Spleen (tissue), 7 donors: ENCODE measurements around the gene KLHL21.

Experiments used
- POLR2A ChIP-seq, 3 donors: fragments of 450-650 bp; IDR thresholded peaks; one replicate each; pipeline ENCODE4 v1.5.1; 2017; ENCODE audit warnings: antibody characterized with exemption in 3 of 3, mild to moderate bottlenecking in 1 of 3
- POLR2AphosphoS5 ChIP-seq, 3 donors: sonication (generic); formaldehyde crosslinking; IDR thresholded peaks; one replicate each; pipeline ENCODE4 v1.5.1; 2017; ENCODE audit warnings: antibody characterized with exemption in 3 of 3
- TF ChIP-seq, protein P1 (sequence below), 11 experiments: fragments of 200-600 bp in 7 of 11; fragments of 450-650 bp in 4 of 11; sonication (generic) in 4 of 11; IDR thresholded peaks in 8 of 11; conservative IDR thresholded peaks in 3 of 11; 1 replicate in 7 of 11; 2 replicates in 4 of 11; pipeline versions ENCODE4 v1.4.0 to v1.8.0; 2016 to 2021; ENCODE audit warnings: antibody characterized with exemption in 11 of 11, inconsistent platforms in 4 of 11, mild to moderate bottlenecking in 1 of 11
- donor health status: DM: no; HTN: no; CAD: no; lungs with moderate emphysema.
- donor health status: DM: no; HTN: no; CAD: no.
- donor health status: DM: no; HTN: no; CAD: no.

DNA sequence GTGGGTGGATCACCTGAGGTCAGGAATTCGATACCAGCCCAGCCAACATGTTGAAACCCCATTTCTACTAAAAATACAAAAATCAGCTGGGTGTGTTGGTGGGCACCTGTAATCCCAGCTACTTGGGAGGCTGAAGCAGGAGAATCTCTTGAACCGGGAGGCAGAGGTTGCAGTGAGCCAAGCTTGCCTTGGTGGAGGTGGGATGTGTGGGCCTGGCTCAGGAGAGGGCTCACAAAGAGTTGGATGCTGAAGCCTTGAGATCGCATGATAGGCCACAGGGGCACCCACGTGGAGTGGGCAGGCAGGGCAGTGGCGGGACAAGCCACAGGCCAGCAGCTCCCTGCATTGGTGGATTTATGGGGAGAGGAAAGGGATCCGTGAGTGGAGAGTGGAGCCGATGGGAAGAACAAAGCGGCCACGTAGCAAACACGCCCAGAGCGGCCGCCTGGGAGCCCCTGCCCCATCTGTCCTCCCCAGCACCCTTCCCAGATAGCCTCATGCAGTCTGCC lies 26.4 kb upstream of the KLHL21 start:
- TF ChIP-seq, protein P1, sequence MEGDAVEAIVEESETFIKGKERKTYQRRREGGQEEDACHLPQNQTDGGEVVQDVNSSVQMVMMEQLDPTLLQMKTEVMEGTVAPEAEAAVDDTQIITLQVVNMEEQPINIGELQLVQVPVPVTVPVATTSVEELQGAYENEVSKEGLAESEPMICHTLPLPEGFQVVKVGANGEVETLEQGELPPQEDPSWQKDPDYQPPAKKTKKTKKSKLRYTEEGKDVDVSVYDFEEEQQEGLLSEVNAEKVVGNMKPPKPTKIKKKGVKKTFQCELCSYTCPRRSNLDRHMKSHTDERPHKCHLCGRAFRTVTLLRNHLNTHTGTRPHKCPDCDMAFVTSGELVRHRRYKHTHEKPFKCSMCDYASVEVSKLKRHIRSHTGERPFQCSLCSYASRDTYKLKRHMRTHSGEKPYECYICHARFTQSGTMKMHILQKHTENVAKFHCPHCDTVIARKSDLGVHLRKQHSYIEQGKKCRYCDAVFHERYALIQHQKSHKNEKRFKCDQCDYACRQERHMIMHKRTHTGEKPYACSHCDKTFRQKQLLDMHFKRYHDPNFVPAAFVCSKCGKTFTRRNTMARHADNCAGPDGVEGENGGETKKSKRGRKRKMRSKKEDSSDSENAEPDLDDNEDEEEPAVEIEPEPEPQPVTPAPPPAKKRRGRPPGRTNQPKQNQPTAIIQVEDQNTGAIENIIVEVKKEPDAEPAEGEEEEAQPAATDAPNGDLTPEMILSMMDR (IDR thresholded peaks at IDR 0.05 in 8 of 11, conservative IDR thresholded peaks at IDR 0.05 in 3 of 11) = no peak
- no peak for TF ChIP-seq POLR2A (IDR thresholded peaks at IDR 0.05)
- TF ChIP-seq POLR2AphosphoS5 (IDR thresholded peaks at IDR 0.05) = no peak
